GM12873 (cell line): ENCODE data around the gene DDIT4.

Source experiments
- TF ChIP-seq, protein P1 (sequence below): IDR thresholded peaks from 2 replicates; pipeline ENCODE4 v1.5.1; 2012; ENCODE audit warnings: low read depth, mild to moderate bottlenecking, moderate library complexity, low read length, control low read depth; ENCODE audit not compliant: insufficient read depth; ENCODE audit errors: missing control alignments

Gene DDIT4

DNA sequence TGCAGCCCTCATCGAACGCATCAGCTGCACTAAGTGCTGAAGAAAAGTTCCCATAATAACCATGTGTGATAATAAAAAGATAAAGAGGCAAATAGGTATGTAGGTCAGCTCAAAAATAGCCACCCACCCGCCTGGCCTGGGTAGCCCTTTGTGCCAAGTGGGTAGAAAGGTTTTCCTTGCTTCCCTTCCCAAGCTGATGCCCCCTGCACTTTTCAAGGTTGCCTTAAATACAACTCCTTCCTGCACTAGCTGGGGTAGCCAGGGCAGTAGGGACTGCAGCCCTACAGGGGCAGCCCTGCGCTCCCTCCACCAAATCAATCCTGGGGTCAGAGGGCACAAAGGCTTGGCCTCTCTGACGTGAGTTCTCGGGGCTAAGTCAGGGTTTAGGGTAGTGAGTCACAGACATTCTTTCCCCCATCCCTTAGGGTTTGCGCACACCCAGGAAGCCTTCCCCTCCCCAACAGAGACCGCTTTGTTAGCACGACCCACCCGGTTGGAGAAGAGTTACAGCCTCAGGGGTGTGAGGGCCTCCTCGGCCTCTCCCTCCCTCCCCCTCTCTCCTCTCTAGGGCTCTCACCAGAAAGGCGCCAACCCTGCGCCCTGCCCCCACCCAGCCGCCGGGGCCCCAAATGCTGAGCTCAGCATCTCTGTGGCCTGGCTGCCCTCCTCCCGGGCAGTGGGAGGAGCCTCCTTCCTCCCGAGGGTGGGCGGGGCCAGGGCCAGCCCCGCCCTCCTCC lies 13.3 kb upstream of the DDIT4 start:
- TF ChIP-seq, protein P1, sequence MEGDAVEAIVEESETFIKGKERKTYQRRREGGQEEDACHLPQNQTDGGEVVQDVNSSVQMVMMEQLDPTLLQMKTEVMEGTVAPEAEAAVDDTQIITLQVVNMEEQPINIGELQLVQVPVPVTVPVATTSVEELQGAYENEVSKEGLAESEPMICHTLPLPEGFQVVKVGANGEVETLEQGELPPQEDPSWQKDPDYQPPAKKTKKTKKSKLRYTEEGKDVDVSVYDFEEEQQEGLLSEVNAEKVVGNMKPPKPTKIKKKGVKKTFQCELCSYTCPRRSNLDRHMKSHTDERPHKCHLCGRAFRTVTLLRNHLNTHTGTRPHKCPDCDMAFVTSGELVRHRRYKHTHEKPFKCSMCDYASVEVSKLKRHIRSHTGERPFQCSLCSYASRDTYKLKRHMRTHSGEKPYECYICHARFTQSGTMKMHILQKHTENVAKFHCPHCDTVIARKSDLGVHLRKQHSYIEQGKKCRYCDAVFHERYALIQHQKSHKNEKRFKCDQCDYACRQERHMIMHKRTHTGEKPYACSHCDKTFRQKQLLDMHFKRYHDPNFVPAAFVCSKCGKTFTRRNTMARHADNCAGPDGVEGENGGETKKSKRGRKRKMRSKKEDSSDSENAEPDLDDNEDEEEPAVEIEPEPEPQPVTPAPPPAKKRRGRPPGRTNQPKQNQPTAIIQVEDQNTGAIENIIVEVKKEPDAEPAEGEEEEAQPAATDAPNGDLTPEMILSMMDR, result no peak

DNA sequence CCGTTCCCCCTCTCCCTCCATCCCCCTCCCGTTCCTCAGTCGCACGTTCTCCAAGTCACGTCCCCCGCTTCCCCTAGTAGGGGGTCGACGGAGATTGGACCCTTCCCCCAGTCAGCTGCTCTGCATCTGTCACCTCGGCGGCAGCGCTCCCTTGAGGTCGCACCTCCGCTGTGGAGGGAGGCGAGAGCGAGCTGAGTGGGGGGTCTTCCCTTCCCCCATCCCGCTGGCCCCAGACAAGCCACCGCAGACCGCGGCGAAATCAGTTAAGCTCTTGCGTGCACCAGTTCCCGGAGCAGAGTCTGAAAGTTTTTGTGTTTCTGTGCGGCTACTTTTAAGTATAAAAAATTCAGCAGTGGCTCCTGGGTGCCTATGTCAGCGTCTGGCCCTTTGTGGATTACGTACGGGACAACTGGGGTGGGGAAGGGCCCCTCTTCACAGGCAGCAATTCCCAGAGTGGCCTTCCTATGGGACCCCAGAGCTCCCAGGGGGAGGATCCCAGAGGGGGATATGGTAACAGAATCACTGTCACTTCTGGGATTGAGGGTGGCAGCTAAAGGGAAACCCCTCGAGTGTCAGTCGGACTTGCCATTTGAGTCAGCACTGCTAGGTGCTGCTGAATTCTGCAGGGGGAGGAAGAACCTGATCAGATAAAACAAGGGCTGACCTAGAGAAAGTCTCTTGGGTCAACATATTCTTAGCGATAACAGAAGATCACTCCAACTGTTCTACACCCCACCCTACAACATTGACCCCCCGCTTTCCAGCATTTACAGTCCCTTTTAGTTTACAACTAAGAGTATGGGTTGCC lies 12.5 kb upstream of the DDIT4 start:
- TF ChIP-seq, protein P1, result peak; percentile 34

DNA sequence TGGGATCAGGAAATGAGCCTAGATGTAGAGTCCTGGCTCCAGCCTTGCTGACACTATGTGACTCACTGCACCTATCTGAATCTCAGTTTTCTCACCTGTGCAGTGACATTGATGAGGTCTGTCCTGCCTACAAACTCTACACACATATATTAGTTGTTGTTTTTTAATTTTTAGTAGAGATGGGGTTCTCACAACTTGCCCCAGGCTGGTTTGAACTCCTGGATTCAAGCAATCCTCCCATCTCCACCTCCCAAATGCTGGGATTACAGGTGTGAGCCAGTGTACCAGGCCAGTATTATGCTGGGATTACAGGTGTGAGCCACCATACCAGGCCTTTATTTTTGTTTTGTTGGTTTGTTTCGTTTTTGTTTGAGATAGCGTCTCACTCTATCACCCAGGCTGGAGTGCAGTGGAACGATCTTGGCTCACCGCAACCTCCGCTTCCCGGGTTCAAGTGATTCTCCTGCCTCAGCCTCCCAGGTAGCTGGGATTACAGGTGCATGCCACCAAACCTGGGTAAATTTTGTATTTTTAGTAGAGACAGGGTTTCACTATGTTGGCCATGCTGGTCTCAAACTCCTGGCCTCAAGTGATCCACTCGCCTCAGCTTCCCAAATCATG lies 11.8 kb upstream of the DDIT4 start:
- TF ChIP-seq, protein P1, result no peak

DNA sequence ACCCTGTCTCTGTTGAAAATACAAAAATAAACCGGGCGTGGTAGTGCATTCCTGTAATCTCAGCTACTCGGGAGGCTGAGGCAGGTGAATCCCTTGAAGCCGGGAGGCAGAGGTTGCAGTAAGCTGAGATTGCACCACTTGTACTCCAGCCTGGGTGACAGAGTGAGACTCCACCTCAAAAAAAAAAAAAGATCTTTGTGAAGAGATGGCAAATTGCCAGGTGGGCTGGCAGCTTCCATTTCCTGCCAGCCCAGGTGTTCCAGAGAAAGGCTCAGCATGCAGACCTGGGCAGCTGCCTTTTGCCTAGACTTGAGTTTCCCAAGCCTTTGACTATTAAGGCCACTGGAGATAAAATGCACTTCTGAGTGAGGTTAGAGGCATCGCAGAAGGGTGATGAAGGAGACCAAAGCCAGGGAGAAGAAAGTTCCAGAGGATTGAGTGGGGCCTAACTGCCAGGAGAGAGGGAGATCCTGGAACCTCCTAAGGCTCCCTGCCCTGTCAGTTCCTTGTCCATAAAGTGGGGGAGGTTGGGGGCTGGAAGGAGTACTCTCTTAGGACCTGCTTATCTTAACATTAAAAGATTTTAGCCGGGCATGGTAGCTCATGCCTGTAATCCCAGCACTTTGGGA lies 10.0 kb upstream of the DDIT4 start:
- TF ChIP-seq, protein P1, result no peak

DNA sequence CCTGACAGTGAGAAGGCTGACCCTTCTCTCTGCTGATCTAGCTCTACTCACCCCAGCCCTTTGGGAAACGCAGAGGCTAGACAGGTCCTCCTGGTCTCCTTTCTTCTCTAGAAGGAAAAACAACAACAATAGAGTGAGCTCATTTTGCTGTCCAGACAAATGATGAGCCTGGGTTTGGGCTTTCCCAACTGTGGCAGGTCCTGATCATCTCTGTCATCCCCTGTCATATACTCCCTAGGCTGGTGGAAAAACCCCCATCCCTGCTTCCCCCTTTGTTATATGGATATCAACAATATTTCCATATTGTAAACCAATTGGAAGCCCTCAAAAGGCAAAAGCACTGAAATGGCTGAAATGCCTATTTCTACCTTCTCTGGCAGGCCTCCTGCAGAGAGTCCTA lies 9.2 kb upstream of the DDIT4 start:
- TF ChIP-seq, protein P1, result no peak

DNA sequence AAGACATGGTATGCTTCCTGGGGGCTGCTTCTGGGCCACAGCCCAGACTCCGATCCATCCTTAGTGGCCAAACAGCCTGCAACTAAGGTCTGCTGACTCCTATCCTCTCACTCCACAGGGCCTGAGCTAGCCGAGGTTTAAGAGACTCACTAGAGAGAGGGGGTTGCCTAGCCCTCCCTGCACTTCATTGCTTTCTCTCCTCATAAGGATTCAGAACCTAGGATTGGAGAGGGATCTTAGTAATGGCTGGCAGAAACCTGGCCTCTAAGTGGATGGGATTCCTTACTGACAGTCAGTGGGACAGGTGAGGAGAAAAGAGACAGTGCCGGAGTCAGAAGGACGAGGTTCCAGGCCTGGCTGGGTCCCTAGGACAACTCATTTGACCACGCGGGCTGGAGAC lies 8.2 kb upstream of the DDIT4 start:
- TF ChIP-seq, protein P1, result no peak
